Transverse colon (tissue), 4 donors: Measurements from ENCODE around the gene HYI. TPM values are rescaled to one million over a fixed set of nuclear protein-coding genes. Genes with fewer than 3 reads are reported as not detected.

Source experiments
- DNase-seq: peaks from one replicate; pipeline ENCODE4 v3.0.0-alpha.2; 2019
- H3K27ac ChIP-seq, 4 donors: fragments of 200-600 bp; sonication (generic); 2 replicates each; pipeline ENCODE4 v1.5.1; 2016 to 2018; ENCODE audit warnings: inconsistent platforms in 4 of 4
- H3K27me3 ChIP-seq: fragments of 200-600 bp; sonication (generic); 2 replicates; pipeline ENCODE4 v1.5.1; 2017; ENCODE audit warnings: inconsistent platforms
- H3K36me3 ChIP-seq, 4 donors: fragments of 200-600 bp; sonication (generic); 2 replicates each; pipeline ENCODE4 v1.5.1; 2017 to 2019; ENCODE audit warnings: inconsistent platforms in 4 of 4
- H3K4me1 ChIP-seq, 4 donors: fragments of 200-600 bp; sonication (generic); 2 replicates each; pipeline ENCODE4 v1.5.1; 2017 to 2020; ENCODE audit warnings: inconsistent platforms in 4 of 4
- H3K4me3 ChIP-seq, 4 donors: fragments of 200-600 bp; sonication (generic); 1 replicate in 1 of 4; 2 replicates in 3 of 4; pipeline versions ENCODE4 v1.5.1 to v1.6.1; 2017 to 2019; ENCODE audit warnings: inconsistent platforms in 4 of 4
- H3K9me3 ChIP-seq, 2 donors: fragments of 200-600 bp; sonication (generic); 2 replicates each; pipeline ENCODE4 v1.5.1; 2017 to 2019; ENCODE audit warnings: inconsistent platforms in 2 of 2
- EP300 ChIP-seq: sonication (generic); formaldehyde crosslinking; IDR thresholded peaks from one replicate; pipeline ENCODE4 v1.6.1; 2017; ENCODE audit warnings: antibody characterized with exemption, low read depth
- POLR2A ChIP-seq: fragments of 450-650 bp; IDR thresholded peaks from one replicate; pipeline ENCODE4 v1.6.1; 2016; ENCODE audit warnings: antibody characterized with exemption, mild to moderate bottlenecking, moderate library complexity
- POLR2AphosphoS5 ChIP-seq, 3 donors: sonication (generic); formaldehyde crosslinking; IDR thresholded peaks; one replicate each; pipeline ENCODE4 v1.6.1; 2016; ENCODE audit warnings: antibody characterized with exemption in 3 of 3
- WGBS, 2 donors: methylation state at CpG; one replicate each; pipeline ENCODE4 v1.1.5; 2018; ENCODE audit warnings: low coverage in 1 of 2; 5-methylcytosine and 5-hydroxymethylcytosine counted together
- in situ Hi-C, 4 donors: fragments of 200-750 bp; cut with MboI; loops; one replicate each; pipeline versions ENCODE4 v1.15.0 to v1.15.1; 2017; ENCODE audit warnings: low sequenced_read_pairs in 3 of 4, low pct_ligation_motif_present in 1 of 4, low pct_unique_long_range_greater_than_20kb in 1 of 4
- intact Hi-C: fragments of 100-400 bp; cut with DNase I; formaldehyde crosslinking; loops from one replicate; pipeline ENCODE4 v1.15.1; 2023; ENCODE audit warnings: low total_unique reads
- total RNA-seq, 4 donors: library from RNA; depleted of rRNA; stranded (reverse); fragments of >200 nt; gene quantifications; one replicate each; pipeline ENCODE4 v1.1.0, GENCODE V29; 2016
- TF ChIP-seq, protein P1 (sequence below), 5 experiments: fragments of 200-600 bp in 3 of 5; fragments of 450-650 bp in 2 of 5; sonication (generic) in 3 of 5; IDR thresholded peaks; 1 replicate in 2 of 5; 2 replicates in 3 of 5; pipeline ENCODE4 v1.5.1; 2016 to 2017; ENCODE audit warnings: antibody characterized with exemption in 5 of 5, inconsistent platforms in 3 of 5, mild to moderate bottlenecking in 2 of 5, moderate library complexity in 1 of 5

HYI gene
- total RNA-seq, 4 donors from 2014 or later = 71.1 to 126 (median 119) TPM

DNA sequence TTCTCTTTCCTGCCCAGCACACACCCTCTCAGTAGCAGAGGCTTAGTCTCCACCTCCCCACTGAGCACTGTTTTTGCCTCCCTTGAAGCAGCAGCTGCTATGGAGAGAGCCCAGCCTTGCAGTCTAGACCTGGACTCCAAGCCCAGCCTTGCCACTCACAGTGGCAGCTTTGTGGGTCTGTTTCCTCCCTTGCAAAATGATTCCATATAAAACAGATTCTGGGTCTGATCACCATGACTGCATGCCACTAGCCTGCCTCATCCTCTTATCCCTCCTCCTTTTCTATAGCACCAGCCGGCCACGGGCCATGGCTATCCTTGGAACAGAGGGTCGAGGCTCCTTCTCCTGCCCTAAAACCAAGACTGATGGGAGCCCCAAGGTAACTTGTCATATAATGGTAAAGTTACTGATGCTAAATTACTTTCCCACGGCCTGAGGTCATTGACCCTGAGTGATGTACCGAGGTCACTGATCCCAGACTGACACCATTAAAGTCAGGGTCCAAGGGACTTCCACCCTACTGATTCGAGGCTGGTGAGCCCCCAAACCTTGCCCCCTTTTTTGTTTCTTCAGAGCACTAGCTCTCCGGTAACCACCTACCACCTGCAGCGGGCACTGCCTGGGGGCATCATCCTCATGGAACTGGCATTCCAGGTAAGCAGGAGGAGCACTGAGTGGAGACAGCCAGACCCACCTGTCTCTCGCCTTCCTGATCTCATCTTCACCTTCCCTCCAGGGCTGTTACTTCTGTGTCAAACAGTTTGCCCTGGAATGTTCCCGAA, 7.9 kb downstream of the HYI start:
- in situ Hi-C loops = loop anchor here in 1 of 4 donors (25.0 kb wide), 1 partner anchor 192 kb away; no protein-coding TSS in a partner anchor
- Histone ChIP-seq H3K4me3 (no peak overlapping the region), H3K9me3 (no peaks in the 10 kb centered on the region), H3K27ac (no peak overlapping the region), H3K27me3 (no peaks in the 10 kb centered on the region), H3K36me3 (peaks cover 0 to 47% (median 11%) of the 10 kb centered on the region in 4 donors), H3K4me1 (no peaks in the 10 kb centered on the region)
- DNase-seq = peak; percentile 5
- TF ChIP-seq, protein P1, sequence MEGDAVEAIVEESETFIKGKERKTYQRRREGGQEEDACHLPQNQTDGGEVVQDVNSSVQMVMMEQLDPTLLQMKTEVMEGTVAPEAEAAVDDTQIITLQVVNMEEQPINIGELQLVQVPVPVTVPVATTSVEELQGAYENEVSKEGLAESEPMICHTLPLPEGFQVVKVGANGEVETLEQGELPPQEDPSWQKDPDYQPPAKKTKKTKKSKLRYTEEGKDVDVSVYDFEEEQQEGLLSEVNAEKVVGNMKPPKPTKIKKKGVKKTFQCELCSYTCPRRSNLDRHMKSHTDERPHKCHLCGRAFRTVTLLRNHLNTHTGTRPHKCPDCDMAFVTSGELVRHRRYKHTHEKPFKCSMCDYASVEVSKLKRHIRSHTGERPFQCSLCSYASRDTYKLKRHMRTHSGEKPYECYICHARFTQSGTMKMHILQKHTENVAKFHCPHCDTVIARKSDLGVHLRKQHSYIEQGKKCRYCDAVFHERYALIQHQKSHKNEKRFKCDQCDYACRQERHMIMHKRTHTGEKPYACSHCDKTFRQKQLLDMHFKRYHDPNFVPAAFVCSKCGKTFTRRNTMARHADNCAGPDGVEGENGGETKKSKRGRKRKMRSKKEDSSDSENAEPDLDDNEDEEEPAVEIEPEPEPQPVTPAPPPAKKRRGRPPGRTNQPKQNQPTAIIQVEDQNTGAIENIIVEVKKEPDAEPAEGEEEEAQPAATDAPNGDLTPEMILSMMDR (IDR thresholded peaks at IDR 0.05) = no peak
- TF ChIP-seq POLR2A (no peak), POLR2AphosphoS5 (IDR thresholded peaks at IDR 0.05) (no peak), EP300 (no peak)
- 80 to 96% methylated on average over 1 to 10 of the region's 10 CpGs for WGBS, 2 donors
- intact Hi-C loops = no loop called here

DNA sequence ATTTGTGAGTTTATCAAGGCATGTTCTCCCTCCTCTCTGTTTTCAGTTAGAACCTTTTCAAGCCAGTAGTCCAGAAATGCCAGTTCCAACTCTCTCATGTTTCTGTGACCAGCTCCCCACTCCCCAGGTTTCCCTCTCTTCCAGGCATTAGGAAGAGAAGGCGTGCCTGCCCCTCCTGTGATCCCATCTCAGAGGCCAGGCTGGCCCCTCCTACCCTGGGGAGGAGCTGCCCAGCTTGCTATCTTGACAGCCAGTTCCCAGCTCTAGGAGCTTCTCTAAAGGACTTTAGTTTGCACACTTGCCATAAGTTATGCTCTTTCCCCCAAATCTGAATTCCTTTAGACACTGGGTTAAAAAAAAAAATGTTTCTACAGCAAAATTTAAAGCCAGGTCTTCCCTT, 8.9 kb downstream of the HYI start:
- in situ Hi-C loops = loop anchor here in 1 of 4 donors (25.0 kb wide), 1 partner anchor 192 kb away; no protein-coding TSS in a partner anchor
- H3K4me3 ChIP-seq = no peak overlapping the region
- peak; percentile 7 for DNase-seq
- intact Hi-C loops = no loop called here
- H3K36me3 ChIP-seq = peaks cover 0 to 43% (median 11%) of the 10 kb centered on the region in 4 donors
- WGBS, 2 donors = 61% methylated on average over 1 of the region's 1 CpG; no CpG with 5 or more reads in 1 of the 2 donors
- H3K4me1 ChIP-seq = no peaks in the 10 kb centered on the region
- H3K27me3 ChIP-seq = no peaks in the 10 kb centered on the region
- TF ChIP-seq, protein P1 (IDR thresholded peaks at IDR 0.05) = no peak
- TF ChIP-seq POLR2AphosphoS5 (IDR thresholded peaks at IDR 0.05) = no peak
- no peak for TF ChIP-seq EP300
- no peak for TF ChIP-seq POLR2A
- H3K9me3 ChIP-seq = no peaks in the 10 kb centered on the region
- no peak overlapping the region for H3K27ac ChIP-seq

DNA sequence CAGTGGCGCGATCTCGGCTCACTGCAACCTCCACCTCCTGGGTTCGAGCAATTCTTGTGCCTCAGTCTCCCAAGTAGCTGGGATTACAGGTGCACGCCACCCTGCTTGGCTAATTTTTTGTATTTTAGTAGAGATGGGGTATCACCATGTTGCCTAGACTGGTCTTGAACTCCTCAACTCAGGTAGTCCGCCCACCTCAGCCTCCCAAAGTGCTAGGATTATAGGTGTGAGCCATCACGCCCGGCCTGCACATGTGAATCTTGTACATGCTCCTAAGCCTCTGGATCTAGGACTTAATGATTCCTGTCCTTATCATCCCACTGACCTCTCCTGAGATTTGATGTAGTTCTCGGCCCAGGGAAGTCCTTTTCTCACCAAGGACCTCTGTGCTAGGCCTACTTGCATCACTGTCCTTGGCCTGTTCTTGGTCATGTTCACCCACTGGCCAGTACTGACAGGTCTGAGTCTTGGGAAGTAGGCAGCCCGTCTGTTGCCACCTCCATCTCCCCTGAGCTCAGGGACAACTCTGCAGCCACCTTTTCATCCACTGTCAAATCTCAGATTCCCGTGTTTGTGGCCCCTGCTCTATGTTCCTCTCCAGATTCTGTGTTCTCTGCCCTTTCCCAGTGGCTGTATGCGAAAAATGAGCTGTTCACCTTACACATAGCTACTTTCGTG, 9.4 kb downstream of the HYI start:
- WGBS, 2 donors = 93 to 94% methylated on average over 4 to 13 of the region's 13 CpGs
- intact Hi-C loops = no loop called here
- no peak for TF ChIP-seq EP300
- TF ChIP-seq POLR2A = no peak
- TF ChIP-seq, protein P1 (IDR thresholded peaks at IDR 0.05) = no peak
- TF ChIP-seq POLR2AphosphoS5 (IDR thresholded peaks at IDR 0.05) = no peak
- peaks cover 0 to 42% (median 11%) of the 10 kb centered on the region in 4 donors for H3K36me3 ChIP-seq
- no peaks in the 10 kb centered on the region for H3K9me3 ChIP-seq
- H3K27ac ChIP-seq = no peak overlapping the region
- H3K4me1 ChIP-seq = no peaks in the 10 kb centered on the region
- H3K27me3 ChIP-seq = no peaks in the 10 kb centered on the region
- in situ Hi-C loops = loop anchor here in 1 of 4 donors (25.0 kb wide), 1 partner anchor 193 kb away; no protein-coding TSS in a partner anchor
- no peak overlapping the region for H3K4me3 ChIP-seq
- DNase-seq = peak; percentile 1
